HG02938 (cell line): ENCODE data around the gene COL23A1.
"Not testable (repeated sequence)": the region's sequence is repeated elsewhere in the genome, so short reads cannot be mapped to it uniquely, and the experiment has no call there.

Experiments
- ATAC-seq: cut with Tn5 transposase; IDR thresholded peaks from one replicate; pipeline ENCODE4 v1.9.1; 2021; ENCODE audit warnings: mild to moderate bottlenecking, moderate library complexity; ENCODE audit not compliant: unreplicated experiment

The COL23A1 gene

DNA sequence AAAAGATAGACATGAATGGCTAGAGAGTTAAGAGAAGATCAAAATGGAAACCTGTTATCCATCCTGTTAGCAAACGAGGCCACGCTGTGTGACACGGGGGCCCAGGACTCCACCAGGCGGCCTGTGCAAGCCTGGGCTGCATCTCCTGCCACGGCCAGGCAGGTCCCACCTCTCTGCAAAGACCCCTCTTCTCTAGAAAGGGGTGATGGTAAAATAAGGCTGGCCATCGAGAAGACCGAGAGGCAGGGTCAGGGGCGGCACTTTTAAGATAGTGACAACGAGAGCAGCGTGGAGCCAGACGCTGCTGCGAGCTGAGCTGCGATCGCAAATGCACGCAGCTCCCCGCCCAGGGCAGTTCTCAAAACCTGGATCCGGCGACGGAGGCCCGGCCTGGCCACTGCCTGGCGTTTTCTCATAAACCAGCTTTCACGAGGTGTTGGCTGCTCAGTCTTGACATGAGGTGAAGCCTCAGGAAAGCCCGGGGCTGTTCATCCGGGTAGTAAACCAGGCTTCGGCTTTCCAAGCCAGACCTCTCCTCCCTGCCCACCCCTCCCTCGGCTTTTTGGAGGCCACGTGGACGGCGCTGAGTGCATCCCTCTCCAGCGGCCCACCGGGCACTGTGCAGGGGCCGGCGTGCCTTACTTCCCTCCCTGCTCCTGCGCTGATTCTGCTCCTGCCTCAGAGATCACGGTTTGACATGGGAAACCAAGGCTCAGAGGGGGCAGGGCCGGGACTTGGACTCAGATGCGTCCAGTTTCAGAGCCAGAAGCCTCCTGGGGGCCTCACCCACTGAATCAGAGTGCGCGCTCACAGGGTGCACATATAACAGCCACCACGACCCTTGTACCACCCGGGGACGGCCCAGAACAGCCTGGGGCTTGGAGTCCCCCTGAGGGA is 206.0 kb downstream of the COL23A1 start:
- ATAC-seq: no peak

GRCh38 chr5:178383301-178383918 is 206.8 kb downstream of the COL23A1 start:
- no peak for ATAC-seq

- no peak for ATAC-seq
These were observed 207.4 kb downstream of the COL23A1 start for GRCh38 chr5:178382754-178383164.

DNA sequence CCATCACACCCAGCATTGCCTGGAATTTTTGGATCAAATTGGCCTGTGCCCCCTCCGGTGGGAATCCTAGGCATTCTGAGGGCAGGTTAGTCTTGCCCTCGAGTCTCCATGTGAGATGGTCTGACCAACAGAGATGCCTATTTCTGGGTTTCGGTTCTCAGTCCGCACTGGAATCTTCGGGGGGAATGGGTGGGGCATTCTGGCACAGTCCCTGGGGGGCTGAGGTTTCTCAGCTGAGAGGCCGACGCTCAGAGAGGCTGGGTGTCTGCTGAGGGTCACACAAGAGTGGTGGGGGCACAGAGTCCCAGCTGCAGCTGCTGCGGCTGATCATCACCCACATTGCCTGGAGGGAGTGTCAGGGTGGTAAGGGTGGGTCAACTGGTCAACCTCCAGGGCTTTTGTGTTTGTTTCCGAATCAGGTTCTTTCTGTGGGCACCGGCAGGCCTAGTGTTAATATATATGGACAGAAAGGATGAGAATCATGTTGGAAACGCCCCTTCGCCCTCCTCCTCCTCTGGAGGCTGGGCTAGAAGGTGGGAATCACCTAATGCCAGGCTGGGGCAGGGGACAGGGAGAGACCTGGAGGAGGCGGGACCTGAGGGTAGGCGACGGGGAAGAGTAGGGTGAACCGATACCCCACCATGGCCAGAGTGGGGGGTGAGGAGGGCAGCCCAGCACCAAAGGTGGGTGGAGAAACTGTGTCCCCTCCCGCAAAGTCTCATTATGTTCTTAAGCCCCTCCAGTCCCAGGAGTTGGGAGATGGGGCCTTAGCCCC is 208.1 kb downstream of the COL23A1 start:
- no peak for ATAC-seq

DNA sequence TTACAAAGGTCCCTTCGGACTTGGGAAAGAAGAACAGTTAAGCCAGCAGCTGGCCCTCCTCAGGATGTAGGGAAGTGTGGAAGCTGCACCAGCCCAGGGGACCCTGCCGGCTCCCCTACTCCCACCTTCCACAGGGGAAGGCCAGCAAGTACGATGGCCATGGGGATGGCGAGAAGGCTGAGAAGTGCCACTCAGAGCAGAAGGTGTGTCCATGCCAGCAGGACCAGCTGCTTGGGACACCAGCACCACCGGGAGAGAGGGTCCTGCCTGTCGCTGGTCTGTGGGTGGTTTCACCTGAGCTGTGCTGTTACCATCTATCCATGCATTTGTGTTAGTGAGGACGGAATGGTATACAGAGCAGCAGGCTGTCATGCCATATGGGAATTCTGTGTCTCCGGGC is 209.0 kb downstream of the COL23A1 start:
- no peak for ATAC-seq

DNA sequence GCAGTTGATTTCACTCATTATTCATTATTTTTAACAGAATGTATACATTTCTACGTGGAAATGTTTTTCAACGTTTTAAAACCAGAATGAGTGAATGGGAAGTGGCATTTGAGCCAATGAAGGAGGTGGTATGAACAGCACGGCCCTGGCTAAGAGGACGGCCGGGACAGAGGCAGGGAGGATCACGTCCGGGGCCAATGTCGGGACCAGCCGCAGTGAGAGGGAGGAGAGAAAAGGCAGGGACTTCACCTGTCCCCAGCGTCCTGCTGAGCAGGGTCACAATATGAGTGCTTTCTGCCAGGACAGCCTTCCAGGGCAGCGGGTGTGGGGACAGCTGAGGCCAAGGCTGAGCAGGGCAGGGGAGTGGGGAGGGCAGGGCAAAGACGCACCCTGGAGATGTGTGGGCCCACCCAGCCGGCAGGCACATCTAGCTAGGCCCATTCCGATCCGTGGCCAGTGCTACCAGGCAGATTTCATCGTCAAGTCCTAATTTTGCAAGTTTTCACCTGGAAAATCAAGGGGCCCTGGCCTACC is 209.6 kb downstream of the COL23A1 start:
- ATAC-seq: no peak

GRCh38 chr5:178380086-178380485 is 210.1 kb downstream of the COL23A1 start:
- ATAC-seq: no peak

DNA sequence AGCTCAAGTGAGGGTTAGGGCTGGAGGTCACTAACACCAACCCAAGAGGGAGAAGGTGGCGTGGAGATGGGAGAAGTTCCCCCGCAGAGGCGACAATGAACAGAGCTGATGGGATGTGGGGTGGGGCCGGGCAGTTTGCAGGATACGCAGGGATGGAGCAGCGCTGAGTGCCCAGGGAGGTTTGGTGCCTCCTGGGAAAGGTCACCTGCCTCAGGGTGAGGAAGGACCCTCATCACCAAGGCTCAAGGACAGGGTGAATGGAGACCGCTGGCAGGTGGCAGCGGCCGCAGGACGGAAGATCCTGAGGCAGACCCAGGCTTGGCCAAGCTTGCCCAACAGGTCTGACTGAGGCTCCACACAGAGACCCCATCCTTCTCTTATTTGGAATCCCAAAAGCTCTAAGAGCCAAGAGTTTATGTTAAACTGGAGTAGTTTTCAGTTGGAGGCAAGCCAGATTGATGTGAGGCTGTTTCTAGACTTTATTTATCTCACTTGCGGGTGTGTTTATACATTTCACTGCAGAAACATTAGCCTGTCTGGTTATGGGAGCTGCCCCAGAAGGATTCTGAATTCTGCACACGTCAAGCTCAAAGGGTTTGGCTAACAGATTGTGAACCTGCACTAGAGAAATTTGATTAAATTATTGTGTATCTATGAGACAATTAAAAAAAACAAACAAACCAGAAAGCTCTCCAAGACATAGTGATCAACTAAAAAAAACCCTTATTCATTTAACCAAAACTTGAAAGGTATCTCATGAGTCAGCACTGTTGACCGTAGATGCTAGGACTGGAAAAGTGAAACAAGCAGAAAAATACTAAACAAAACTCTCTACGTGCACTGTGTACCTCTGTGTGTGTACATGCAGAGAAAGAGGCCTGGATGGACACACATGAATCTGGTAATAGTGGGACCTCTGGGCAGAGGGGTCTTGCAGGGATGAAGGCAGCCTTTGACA is 211.4 kb downstream of the COL23A1 start:
- ATAC-seq: no peak

DNA sequence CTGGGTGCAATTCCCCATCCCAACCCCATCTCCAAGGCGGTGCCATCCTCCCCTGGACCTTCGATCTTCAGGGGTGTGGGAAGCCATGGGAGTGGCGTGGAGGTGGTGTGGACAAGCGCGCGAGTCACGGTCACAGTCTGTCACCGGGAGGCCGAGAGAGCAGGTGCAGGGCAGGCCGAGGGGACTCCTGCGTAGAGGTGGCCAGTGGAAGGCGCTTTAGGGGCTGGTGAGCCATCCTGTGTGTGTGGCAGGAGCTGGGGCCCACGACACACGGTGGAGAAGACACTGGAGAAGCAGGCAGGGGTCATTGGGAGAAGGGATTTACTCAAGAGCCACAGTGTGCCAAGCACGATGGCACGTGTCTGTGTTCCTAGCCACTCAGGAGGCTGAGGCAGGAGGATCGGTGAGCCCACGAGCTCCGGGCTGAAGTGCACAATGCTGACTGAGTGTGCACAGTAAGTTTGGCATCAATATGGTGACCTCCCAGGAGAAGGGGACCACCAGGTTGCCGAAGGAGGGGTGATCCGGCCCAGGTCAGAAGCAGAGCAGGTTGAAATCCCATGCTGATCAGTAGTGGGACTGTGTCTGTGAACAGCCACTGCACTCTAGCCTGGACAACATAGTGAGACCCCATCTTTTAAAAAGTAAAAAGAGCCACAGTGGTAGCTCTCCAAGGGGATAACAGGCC is 212.5 kb downstream of the COL23A1 start:
- no peak for ATAC-seq

DNA sequence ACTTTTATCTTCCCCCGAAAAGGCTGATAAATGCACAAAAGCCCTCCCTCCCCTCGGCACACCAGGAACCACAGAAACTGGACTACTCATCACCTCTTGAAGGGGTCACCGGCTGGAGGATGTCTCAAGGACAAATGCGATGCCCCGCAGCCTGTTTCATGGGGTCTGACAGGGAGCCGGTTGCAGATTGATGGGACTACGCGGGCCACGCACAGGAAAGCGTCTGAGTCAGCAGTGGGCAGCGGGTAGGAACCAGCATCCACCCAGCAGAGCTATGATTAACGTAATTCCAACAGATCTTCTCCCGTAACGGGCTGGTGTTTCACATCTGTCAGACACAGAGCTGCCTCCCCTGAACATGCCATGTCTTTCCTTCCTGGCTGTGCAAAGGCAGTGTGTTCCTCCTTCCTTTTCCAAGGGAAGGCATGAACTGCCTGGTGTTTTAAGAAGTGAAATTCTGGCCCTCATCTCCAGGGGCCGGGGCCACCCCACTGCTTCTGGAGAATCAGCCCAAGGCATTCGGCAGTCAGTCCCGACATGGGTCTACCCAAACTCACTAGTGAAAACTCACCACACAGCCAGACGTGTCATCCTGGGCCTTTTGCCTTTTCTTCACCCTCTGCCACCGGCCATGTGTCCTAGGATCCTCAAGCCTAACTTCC is 213.1 kb downstream of the COL23A1 start:
- ATAC-seq: no peak

GRCh38 chr5:178375348-178375747 is 214.8 kb downstream of the COL23A1 start:
- ATAC-seq: no peak

DNA sequence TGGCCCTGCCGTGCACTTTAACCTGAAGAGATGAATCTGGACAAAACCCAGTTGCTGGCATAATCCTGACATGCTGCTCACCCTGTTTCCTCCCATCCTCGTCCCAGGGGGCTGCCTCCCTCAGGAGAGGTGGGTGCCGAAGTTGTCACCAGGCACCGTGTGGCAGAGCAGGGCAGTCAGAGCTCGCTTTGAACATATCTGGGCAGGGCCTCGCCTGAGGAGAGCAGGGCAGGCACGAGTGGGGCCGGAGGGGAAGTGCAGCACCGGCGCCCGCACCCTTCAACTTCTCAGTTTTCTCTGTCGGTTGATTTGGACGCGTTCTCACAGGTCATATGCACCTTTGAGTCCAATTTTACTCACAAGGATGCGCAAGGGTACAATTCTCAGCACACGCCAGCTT is 216.5 kb downstream of the COL23A1 start:
- no peak for ATAC-seq

DNA sequence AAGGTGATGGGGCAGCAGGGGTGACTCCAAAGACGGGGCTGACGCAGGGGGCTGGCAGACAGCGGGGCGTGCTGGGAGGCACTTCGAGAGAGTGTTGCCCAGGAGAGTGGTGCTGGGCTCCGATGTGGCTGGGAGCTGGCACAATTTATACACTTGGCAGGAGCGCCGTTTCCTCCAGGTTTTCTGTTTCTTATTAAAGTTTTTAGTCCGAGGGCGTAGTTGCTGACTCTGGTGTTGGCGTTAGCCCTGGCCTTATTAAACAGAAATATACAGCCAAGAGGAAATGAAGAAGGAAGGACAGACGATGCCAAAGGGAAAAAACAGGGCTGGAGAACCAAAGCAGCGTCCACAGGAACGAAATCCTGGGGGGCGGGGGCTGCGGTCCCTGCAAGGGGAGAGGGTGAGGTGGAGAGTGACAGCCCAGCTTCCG is 218.0 kb downstream of the COL23A1 start:
- no peak for ATAC-seq

DNA sequence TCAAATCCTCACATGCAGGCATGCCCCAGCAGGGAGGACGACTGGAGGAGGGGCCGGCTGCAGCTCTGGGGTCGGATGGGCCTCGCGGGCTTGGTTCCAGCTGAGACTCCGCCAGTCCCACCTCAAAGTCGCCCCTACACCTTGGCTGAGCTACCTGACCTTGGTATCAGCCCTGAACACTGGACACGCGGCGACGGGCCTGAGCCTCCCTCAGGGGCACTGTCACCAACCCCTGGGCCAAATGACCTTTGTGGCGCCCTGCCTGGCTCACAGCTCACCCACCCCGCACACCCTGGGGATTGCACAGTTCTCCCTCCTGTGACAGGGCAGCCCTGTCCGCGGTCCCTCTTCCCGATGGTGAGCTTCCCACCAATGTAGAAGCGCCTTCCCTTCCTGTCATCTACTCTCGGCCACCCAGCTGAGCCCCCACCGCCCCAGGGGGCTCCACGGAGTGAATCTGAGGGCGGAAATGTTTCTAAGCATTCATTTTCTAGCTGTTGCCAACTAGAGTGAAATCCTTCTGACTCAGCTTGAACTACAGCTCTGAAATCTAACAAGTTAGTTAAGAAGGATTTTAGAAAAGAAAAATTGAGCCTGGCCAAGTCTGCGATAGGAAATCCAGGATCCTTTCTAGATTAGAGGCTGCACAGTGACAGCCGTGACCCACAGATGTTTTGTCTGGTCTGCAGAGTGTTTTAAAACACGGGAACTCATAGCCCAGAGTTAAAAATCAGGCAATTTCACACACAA is 218.7 kb downstream of the COL23A1 start:
- no peak for ATAC-seq

DNA sequence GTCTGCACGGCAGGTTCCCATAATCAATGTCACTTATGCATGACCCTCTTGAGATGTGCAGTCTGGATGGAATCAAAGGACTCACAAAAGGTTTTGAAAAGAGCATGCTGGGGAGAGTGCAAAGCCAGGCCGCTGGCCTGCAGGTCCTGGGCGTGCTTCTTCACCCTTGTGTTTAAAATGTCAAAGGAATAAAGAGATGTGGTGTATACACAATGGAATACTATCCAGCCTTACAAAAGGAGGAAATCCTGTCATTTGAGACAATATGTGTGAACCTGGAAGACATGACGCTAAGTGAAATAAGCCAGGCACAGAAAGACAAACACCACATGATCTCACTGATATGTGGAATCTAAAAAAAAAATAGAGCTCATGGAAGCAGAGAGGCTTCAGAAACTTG is 220.1 kb downstream of the COL23A1 start:
- ATAC-seq: no peak

DNA sequence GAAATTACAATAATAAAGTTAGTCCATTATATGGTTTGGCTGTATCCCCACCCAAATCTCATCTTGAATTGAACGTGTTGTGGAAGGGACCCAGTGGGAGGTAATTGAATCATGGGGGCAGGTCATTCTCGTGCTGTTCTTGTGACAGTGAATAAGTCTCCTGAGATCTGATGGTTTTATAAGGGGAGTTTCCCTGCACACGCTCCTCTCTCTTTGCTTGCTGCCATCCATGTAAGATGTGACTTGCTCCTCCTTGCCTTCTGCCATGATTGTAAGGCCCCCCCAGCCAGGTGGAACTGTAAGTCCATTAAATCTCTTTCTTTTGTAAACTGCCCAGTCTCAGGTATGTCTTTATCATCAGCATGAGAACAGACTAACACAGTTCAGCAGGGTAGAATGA is 220.7 kb downstream of the COL23A1 start:
- ATAC-seq: not testable (repeated sequence)

GRCh38 chr5:178368716-178369300 is 221.4 kb downstream of the COL23A1 start:
- no peak for ATAC-seq

DNA sequence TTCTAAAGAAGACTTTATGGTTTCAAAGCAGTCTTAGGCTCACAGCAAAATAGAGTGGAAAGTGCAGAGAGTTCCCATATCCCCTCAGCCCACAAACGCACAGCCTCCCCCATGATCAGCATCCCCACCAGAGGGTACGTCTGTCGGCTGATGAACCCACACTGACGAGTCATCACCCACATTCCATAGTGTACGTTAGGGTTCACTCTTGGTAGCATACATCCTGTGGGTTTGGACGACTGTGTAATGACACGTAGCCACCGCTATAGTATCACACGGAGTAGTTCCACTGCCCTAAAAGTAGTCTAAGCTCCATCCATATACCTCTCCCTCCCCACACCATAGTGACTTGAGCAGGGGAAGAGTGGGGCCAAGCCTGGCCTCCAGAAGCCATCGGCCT is 221.9 kb downstream of the COL23A1 start:
- no peak for ATAC-seq
